IMR-90 (cell line): ENCODE measurements around the gene MACF1. TPM values are rescaled to one million over a fixed set of nuclear protein-coding genes. Genes with fewer than 3 reads are reported as not detected.

ENCODE experiments used
- ATAC-seq: fragments of 200-7000 bp; cut with Tn5 transposase; 2 replicates; pipeline ENCODE4 v1.9.1; 2020; ENCODE audit warnings: low read depth, mild to moderate bottlenecking, moderate library complexity
- BruUV-seq: library from RNA; stranded (reverse); fragments of 400-500 nt; replicated peaks from 2 replicates; lab custom pipeline; 2021; lab: Mats Ljungman, UMichigan
- CTCF ChIA-PET: fragments of 300-600 bp; formaldehyde crosslinking; extraction: SDS; loops from one replicate; lab custom pipeline; 2021; ENCODE audit warnings: antibody characterized with exemption; lab: Yijun Ruan, JAX
- POLR2A ChIA-PET: fragments of 300-600 bp; sonication (Branson Sonifier 250); formaldehyde crosslinking; loops from one replicate; lab custom pipeline; 2022; ENCODE audit warnings: antibody characterized with exemption; ENCODE audit not compliant: unreplicated experiment; lab: Charles Lee
- DNase-seq: peaks from one replicate; pipeline ENCODE4 v3.0.0; 2013
- H2AFZ ChIP-seq: replicated peaks from 2 replicates; pipeline ENCODE3; 2013; ENCODE audit warnings: low read length, mild to moderate bottlenecking; ENCODE audit not compliant: poor library complexity
- H2AK5ac ChIP-seq: 2 replicates; pipeline ENCODE4 v1.6.1; 2013; ENCODE audit warnings: low read depth, low read length, inconsistent platforms
- H2AK9ac ChIP-seq: replicated peaks from 2 replicates; pipeline ENCODE3; 2013; ENCODE audit warnings: mild to moderate bottlenecking, low read depth, low read length, moderate library complexity; ENCODE audit not compliant: poor library complexity
- H2BK120ac ChIP-seq: 2 replicates; pipeline ENCODE4 v1.6.1; 2013; ENCODE audit warnings: low read depth, low read length, inconsistent platforms
- H2BK15ac ChIP-seq: 3 replicates; pipeline ENCODE4 v1.6.1; 2013; ENCODE audit warnings: low read depth, low read length, inconsistent platforms
- H2BK20ac ChIP-seq: 2 replicates; pipeline ENCODE4 v1.6.1; 2013; ENCODE audit warnings: low read depth, mild to moderate bottlenecking, inconsistent platforms, low read length, moderate library complexity
- H2BK5ac ChIP-seq: 2 replicates; pipeline ENCODE4 v1.6.1; 2013; ENCODE audit warnings: mild to moderate bottlenecking, low read depth, low read length, inconsistent platforms; ENCODE audit not compliant: poor library complexity, severe bottlenecking
- H3K14ac ChIP-seq: replicated peaks from 2 replicates; pipeline ENCODE4 v1.6.1; 2013; ENCODE audit warnings: low read depth, low read length, inconsistent platforms
- H3K18ac ChIP-seq: 2 replicates; pipeline ENCODE4 v1.6.1; 2013; ENCODE audit warnings: low read depth, low read length, control low read depth
- H3K23ac ChIP-seq: 2 replicates; pipeline ENCODE4 v1.6.1; 2013; ENCODE audit warnings: low read depth, low read length, inconsistent platforms
- H3K27ac ChIP-seq: 2 replicates; pipeline ENCODE4 v1.5.1; 2013; ENCODE audit warnings: mild to moderate bottlenecking, control low read depth, low read length; ENCODE audit not compliant: insufficient read depth
- H3K27me3 ChIP-seq: 2 replicates; pipeline ENCODE4 v1.6.1; 2013; ENCODE audit warnings: low read length; ENCODE audit not compliant: control insufficient read depth, insufficient read depth
- H3K36me3 ChIP-seq: 2 replicates; pipeline ENCODE4 v1.6.1; 2013; ENCODE audit warnings: low read length, mixed read lengths; ENCODE audit not compliant: control insufficient read depth, insufficient read depth
- H3K4ac ChIP-seq: 2 replicates; pipeline ENCODE4 v1.6.1; 2013; ENCODE audit warnings: low read depth, low read length, inconsistent platforms
- H3K4me1 ChIP-seq: 2 replicates; pipeline ENCODE4 v1.6.1; 2013; ENCODE audit warnings: low read length, mixed read lengths; ENCODE audit not compliant: control insufficient read depth, insufficient read depth
- H3K4me2 ChIP-seq: 2 replicates; pipeline ENCODE4 v1.6.1; 2013; ENCODE audit warnings: low read depth, mild to moderate bottlenecking, control low read depth, low read length, moderate library complexity
- H3K4me3 ChIP-seq: 2 replicates; pipeline ENCODE4 v1.5.1; 2013; ENCODE audit warnings: low read depth, mild to moderate bottlenecking, control low read depth, low read length, moderate library complexity; ENCODE audit not compliant: insufficient read depth
- H3K56ac ChIP-seq: 2 replicates; pipeline ENCODE4 v1.6.1; 2013; ENCODE audit warnings: low read length, inconsistent platforms; ENCODE audit not compliant: insufficient read depth; ENCODE audit errors: extremely low read depth
- H3K79me1 ChIP-seq, 2 experiments: 2 replicates each; pipeline ENCODE4 v1.6.1; 2013; ENCODE audit warnings: low read length in 2 of 2, inconsistent platforms in 1 of 2, low read depth in 1 of 2
- H3K9ac ChIP-seq: 2 replicates; pipeline ENCODE4 v1.6.1; 2013; ENCODE audit warnings: low read depth, low read length, control low read depth
- H3K9me1 ChIP-seq: 2 replicates; pipeline ENCODE4 v1.6.1; 2013; ENCODE audit warnings: low read length, inconsistent platforms; ENCODE audit not compliant: insufficient read depth
- H3K9me3 ChIP-seq: 2 replicates; pipeline ENCODE4 v1.6.1; 2013; ENCODE audit warnings: low read length; ENCODE audit not compliant: control insufficient read depth, insufficient read depth
- H4K20me1 ChIP-seq: 2 replicates; pipeline ENCODE4 v1.6.1; 2013; ENCODE audit warnings: low read length, inconsistent platforms; ENCODE audit not compliant: insufficient read depth
- H4K5ac ChIP-seq: 2 replicates; pipeline ENCODE4 v1.6.1; 2013; ENCODE audit warnings: mild to moderate bottlenecking, low read depth, low read length, control low read depth
- H4K8ac ChIP-seq, 2 experiments: 2 replicates each; pipeline ENCODE4 v1.6.1; 2013; ENCODE audit warnings: low read depth in 2 of 2, low read length in 2 of 2, control low read depth in 1 of 2, inconsistent platforms in 1 of 2
- H4K91ac ChIP-seq: 2 replicates; pipeline ENCODE4 v1.6.1; 2013; ENCODE audit warnings: low read depth, low read length, inconsistent platforms; ENCODE audit not compliant: insufficient read depth
- BHLHE40 ChIP-seq: fragments of 150-350 bp; IDR thresholded peaks from 2 replicates; pipeline ENCODE4 v1.6.1; 2016; ENCODE audit warnings: mild to moderate bottlenecking, low read depth, low read length
- CEBPB ChIP-seq: IDR thresholded peaks from 2 replicates; pipeline ENCODE4 v1.6.1; 2012; ENCODE audit warnings: low read depth, low read length, improper control_type of control experiment
- CHD1 ChIP-seq: IDR thresholded peaks from 2 replicates; pipeline ENCODE4 v1.6.1; 2012; ENCODE audit warnings: low read depth, low read length, improper control_type of control experiment
- CTCF ChIP-seq: conservative IDR thresholded peaks from 2 replicates; pipeline ENCODE4 v1.5.1; 2012; ENCODE audit warnings: mild to moderate bottlenecking, low read depth, low read length, improper control_type of control experiment
- ELK1 ChIP-seq: fragments of 150-350 bp; IDR thresholded peaks from 2 replicates; pipeline ENCODE4 v1.6.1; 2016; ENCODE audit warnings: low read depth, mild to moderate bottlenecking, low read length, moderate library complexity, borderline replicate concordance
- MAZ ChIP-seq: IDR thresholded peaks from 2 replicates; pipeline ENCODE4 v1.6.1; 2012; ENCODE audit warnings: low read depth, mild to moderate bottlenecking, low read length, improper control_type of control experiment, moderate library complexity, borderline replicate concordance
- POLR2A ChIP-seq: IDR thresholded peaks from 2 replicates; pipeline ENCODE4 v1.6.1; 2012; ENCODE audit warnings: mild to moderate bottlenecking, low read depth, low read length
- RAD21 ChIP-seq: IDR thresholded peaks from 2 replicates; pipeline ENCODE4 v1.6.1; 2012; ENCODE audit warnings: low read length, improper control_type of control experiment
- RCOR1 ChIP-seq: IDR thresholded peaks from 2 replicates; pipeline ENCODE4 v1.6.1; 2012; ENCODE audit warnings: mild to moderate bottlenecking, low read length, improper control_type of control experiment; ENCODE audit not compliant: insufficient replicate concordance
- WGBS, 2 experiments: methylation state at CpG; one replicate each; pipeline versions ENCODE4 v1.1.5 to v1.1.7; 2013; ENCODE audit warnings: missing lambda C conversion rate in 2 of 2; ENCODE audit not compliant: insufficient read length in 1 of 2; ENCODE audit errors: extremely low coverage in 2 of 2; 5-methylcytosine and 5-hydroxymethylcytosine counted together
- dilution Hi-C: fragments of 300-500 bp; cut with HindIII; formaldehyde crosslinking; loops from one replicate; pipeline ENCODE4 v1.14.3; 2018; ENCODE audit warnings: low sequenced_read_pairs; ENCODE audit not compliant: unreplicated experiment
- in situ Hi-C: fragments of 300-500 bp; cut with MboI; formaldehyde crosslinking; loops from 3 replicates; pipeline ENCODE4 v1.14.3; 2019; ENCODE audit warnings: low sequenced_read_pairs, inconsistent platforms, mixed read lengths
- intact Hi-C: fragments of 100-400 bp; cut with micrococcal nuclease; formaldehyde crosslinking; loops from 2 replicates; pipeline ENCODE4 v1.10.0; 2022
- polyA plus RNA-seq, 3 experiments: library from polyadenylated mRNA; depleted of rRNA; stranded (reverse); fragments of >200 nt; gene quantifications; 2 replicates each; pipeline ENCODE4 v1.2.3, GENCODE V29; 2012; ENCODE audit warnings: low replicate concordance in 1 of 3
- total RNA-seq: library from RNA; depleted of rRNA; stranded (reverse); fragments of >200 nt; gene quantifications from 2 replicates; pipeline ENCODE4 v1.2.3, GENCODE V29; 2012

Gene MACF1
- total and polyA plus RNA-seq, 2 of the 4 experiments (the other 2 are of a cell fraction) = 67.6 to 369 TPM

- Histone ChIP-seq H3K14ac (no peak overlapping the region), H4K5ac (no peak overlapping the region), H3K79me1 (peaks cover 12 to 17% of the 10 kb centered on the region in 2 experiments; a peak in 2 of 4 replicates), H3K56ac (no peak overlapping the region), H3K23ac (no peak overlapping the region), H2BK5ac (no peak overlapping the region), H3K9me1 (no peaks in the 10 kb centered on the region), H2BK15ac (no peak overlapping the region), H3K18ac (no peak overlapping the region), H3K4ac (no peak overlapping the region), H4K20me1 (no peaks in the 10 kb centered on the region), H4K91ac (no peak overlapping the region), H3K4me2 (no peak overlapping the region), H2BK120ac (no peak overlapping the region), H4K8ac (no peak overlapping the region), H3K36me3 (peaks cover 51% of the 10 kb centered on the region), H3K9me3 (no peaks in the 10 kb centered on the region), H2AFZ (no peak overlapping the region), H2BK20ac (no peak overlapping the region), H3K4me3 (no peak overlapping the region), H2AK5ac (no peak overlapping the region), H3K27ac (no peak overlapping the region), H3K27me3 (no peaks in the 10 kb centered on the region), H3K9ac (no peak overlapping the region), H3K4me1 (no peaks in the 10 kb centered on the region), H2AK9ac (no peak overlapping the region)
- ChIA-PET CTCF (interaction anchor here (1.0 kb wide), 1 partner anchor 12 kb away, joined by 4 read pairs; no protein-coding TSS in a partner anchor), POLR2A (no interaction called here)
- DNase-seq (no peak), ATAC-seq (no peak)
- intact Hi-C loops = no loop called here
- no peak for TF ChIP-seq MAZ
- no peak for TF ChIP-seq CEBPB
- no peak for TF ChIP-seq CHD1
- no peak for TF ChIP-seq RCOR1
- no peak for TF ChIP-seq RAD21
- TF ChIP-seq ELK1 = no peak
- no peak for TF ChIP-seq BHLHE40
- no peak for TF ChIP-seq POLR2A
- TF ChIP-seq CTCF = no peak
- no TSS peak for BruUV-seq
- WGBS, 2 experiments = 83% methylated on average over 1 of the region's 6 CpGs; no CpG with 5 or more reads in 1 of the 2 experiments
- in situ Hi-C loops = no loop called here
- dilution Hi-C loops = no loop called here
Observed at GRCh38 chr1:39317910-39318633, 113.6 kb downstream of the MACF1 start.
